ENCODE data around the gene SNX27.

The SNX27 gene

DNA sequence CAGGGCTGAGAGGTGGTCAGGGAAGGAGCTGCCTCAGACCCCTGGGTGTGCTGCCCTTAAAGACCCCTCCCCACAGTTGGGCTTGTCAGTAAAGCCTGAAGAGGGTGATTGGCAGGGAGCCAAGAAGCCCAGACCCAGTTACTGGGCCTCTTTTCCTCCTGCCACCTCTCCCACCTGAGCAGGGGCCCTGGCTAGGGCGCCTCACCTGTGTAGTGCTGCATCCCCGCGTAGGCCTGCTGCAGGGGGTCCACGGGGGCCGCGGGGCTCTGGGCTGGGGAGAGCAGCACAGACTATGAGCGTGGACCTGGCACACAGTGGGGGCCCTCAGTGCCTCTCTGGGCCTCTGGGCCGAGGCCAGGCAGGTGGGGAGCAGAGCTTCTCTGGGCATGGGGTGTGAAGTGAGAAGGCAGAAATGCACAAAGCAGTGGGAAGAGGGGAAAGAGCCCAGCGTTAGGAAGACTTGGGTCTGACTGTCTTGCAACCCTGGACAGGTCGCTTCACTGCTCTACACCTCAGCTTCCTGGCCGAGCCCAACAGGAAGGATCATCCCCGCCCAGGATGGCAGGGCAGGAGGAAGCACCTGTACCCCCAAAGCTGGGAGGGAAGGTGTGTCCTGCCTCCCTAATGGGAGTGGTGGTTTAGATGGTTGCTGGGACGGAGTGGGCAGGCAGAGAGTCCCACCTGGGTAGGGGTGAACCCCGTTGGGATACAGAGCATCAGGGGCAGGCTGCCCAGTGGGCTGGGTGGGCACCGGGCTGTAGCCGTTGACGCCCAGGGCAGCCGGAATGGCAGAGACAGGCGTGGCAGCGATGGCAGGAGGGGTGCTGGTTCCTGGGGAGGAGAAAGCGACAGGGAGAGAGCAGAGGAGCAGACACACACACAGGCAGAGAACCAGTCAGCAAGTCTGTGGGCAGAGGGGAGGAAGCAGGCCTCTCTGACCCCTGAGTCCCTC lies 94.9 kb downstream of the SNX27 start:
- no peak for DNase-seq

DNA sequence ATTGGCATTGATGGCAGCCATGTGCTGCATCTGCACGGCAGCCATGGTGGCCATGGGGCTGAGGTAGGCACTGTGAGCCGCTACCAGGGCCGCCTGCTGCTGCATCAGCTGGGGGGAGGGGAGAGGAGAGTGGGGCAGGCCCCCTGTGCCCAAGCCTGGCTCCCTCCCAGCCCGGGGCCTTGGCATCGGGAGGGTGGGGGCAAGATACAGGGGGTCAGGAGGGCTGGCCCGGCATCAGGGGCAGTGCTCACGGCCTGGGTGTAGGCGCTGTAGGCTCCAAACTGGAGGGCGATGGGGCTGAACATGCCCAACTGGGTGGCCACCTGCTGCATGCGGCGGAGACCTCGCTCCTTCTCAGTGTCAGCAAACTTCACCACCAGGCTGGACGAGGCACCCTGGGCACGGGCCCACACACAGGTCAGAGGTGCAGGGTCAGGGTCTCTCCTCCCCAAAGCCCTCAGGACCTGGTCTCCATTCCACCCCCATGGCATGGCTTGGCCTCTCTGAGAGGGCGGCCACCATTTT lies 95.8 kb downstream of the SNX27 start:
- no peak for DNase-seq

GRCh38 chr1:151708891-151709290 lies 97.0 kb downstream of the SNX27 start:
- no peak for DNase-seq

DNA sequence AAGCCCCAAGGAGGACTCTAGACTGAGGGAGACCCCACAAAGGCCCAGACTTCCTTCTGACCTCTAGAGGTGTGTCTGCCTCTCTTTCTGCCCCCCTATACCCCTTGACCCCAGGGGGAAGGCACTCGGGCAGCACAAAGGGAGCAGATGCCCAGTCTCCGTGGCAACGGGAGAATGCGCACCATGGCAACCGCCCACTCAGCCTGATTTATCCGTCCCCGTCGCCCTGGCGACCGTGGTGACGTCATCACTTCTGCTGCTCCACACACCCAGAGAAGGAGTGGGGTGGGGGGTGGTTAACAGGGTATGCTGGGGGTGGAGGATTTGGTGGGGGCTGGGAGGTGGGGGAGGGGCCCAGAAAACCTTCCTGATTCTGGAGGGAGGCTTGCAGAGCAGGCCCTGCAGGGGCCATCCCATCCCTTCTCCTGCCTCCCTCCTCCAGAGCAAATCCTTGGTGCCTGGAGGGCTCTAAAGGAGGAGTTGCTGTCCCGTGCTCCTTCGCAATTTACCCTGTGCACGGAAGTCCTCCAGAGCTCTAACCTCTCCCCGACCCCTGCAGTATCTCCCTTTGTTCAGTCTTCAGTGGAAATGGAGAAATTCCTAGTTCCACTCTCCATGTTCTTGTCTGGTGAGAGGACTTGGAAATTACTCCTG lies 98.5 kb downstream of the SNX27 start:
- peak; percentile 92 for DNase-seq

- DNase-seq: no peak
Observed at GRCh38 chr1:151711044-151711800, 99.4 kb downstream of the SNX27 start.

GRCh38 chr1:151711951-151712350 lies 100.1 kb downstream of the SNX27 start:
- DNase-seq: peak; percentile 96

DNA sequence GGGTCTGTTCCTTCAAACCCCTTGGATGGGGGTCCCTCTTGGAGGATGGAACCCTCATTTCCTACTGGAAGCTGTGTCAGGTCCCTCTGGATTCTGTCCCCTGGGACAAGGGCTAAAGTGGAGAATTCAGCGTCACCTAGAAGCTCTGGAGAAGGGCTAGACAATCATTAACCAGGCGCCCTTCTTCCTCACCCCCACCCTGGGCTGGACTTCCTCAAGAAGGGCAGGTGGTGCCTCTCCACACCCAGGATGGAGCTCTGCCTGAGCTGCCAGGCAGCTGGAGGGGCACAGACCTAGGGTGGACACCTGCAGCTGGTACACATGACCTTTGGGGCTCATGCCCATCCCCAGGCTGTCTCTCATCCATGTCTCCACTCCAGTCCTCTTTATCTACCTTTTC lies 101.2 kb downstream of the SNX27 start:
- DNase-seq: peak; percentile 96

- peak; percentile 71 for DNase-seq
Observed at GRCh38 chr1:151713874-151714273, 102.0 kb downstream of the SNX27 start.

- peak; percentile 44 for DNase-seq
Observed at GRCh38 chr1:151714820-151715725, 103.2 kb downstream of the SNX27 start.

DNA sequence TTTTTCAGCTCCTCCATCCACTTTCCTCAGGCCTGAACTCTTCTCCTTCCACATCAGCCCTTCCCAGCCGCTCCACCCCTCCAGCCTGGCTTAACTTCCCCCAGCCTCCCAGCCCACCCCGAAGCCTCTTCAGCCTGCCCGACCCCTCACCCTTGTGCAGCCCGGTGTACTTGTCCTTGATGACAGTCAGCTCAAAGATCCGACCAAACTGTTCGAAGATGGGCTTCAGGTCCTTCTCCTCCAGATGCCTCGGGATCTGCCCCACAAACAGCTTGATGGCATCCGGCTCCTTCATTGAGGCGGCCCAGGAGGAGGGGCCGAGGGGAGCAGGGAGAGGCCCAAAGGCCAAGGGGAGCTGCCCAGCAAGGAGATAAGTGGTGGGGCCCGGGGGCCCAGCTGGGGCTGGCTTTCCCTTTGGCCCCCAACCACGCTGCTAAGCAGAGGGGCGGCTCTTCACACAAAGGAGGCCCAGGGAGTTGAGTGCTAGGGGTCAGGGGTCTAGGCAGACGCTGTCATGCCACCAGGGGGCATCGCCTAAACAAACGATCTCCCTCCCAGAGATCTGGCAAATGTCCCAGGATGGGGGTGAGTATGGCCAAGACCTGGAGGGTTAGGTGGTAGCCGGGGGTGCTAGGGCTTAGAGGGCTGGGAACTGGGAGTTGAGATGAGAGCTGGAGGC lies 104.0 kb downstream of the SNX27 start:
- peak; percentile 79 for DNase-seq

GRCh38 chr1:151716405-151716762 lies 104.5 kb downstream of the SNX27 start:
- no peak for DNase-seq

- DNase-seq: peak; percentile 99
Observed at GRCh38 chr1:151716771-151717631, 105.2 kb downstream of the SNX27 start, which contains the start of gene CELF3. TSS of gene CELF3 (minus strand) at chr1:151716803. CDS start at chr1:151716020, 783 bp downstream.

- peak; percentile 23 for DNase-seq
Observed at GRCh38 chr1:151718011-151718431, 106.2 kb downstream of the SNX27 start.

- DNase-seq: no peak
Observed at GRCh38 chr1:151718666-151719065, 106.8 kb downstream of the SNX27 start.

GRCh38 chr1:151720125-151720524 lies 108.3 kb downstream of the SNX27 start:
- DNase-seq: no peak

DNA sequence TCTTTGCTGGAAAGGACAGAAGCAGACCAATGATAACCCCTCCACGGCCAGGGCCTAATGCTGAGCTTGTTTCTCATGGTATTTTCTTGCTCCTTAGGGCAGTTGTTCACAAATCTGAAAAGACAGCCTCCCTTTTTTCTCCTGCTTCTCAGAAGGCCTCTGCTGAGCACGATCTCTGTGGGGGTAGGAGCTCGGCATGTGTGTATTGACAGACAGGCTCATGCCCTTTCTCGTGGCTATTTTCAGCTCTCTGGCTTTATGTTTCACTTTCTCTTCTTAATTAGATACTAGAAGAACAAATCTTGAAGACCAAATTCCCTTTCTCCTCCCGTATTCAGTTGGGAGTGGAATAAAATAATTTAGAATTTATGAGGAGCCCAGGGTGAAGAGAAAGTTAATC lies 108.7 kb downstream of the SNX27 start:
- no peak for DNase-seq

- DNase-seq: peak; percentile 66
Observed at GRCh38 chr1:151720974-151721787, 109.3 kb downstream of the SNX27 start, which contains the start of gene RIIAD1. TSS of gene RIIAD1 (plus strand) at chr1:151721522. CDS start at chr1:151721537, 15 bp downstream.

DNA sequence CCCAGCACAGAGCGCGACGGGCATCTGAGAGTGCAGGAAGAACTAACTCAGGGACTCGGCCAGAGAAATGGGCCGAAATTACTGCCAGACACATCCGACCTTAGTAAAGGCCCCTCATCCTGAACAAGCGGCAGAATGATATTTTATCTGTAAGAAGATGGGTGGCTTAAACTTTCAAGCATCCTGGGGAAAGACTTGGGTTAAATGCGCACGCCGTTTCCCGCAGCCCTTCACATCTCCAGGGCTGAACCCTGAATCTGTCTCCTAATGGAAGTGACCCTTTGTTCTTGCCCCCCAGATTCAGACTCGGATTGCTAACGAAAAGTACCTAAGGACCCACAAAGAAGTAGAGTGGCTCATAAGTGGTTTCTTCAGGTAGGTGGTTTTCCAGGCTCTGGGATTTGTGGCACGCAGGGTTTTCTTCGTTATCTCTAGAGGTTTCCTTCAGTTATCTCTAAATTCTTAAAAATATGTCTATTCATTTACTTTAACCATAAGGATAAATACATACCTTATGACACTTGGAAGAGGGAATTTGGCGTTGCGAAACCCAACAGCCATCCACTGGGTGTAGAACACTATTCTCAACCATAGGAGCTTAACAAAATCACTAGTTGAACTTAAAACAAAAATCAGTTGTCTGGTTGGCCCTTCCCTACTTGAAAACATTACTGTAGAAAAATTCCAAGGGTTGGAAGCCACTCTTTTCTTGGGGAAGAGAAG lies 110.1 kb downstream of the SNX27 start:
- peak; percentile 41 for DNase-seq

All from DMS53 (cell line).